ENCODE data around the gene HNRNPA1L2.
A peak's percentile ranks its signal among the peaks of the same experiment; 100 is the strongest.
"Not testable (repeated sequence)": the region's sequence is repeated elsewhere in the genome, so short reads cannot be mapped to it uniquely, and the experiment has no call there.

The HNRNPA1L2 gene

GRCh38 chr13:52664272-52664671 lies 22.0 kb downstream of the HNRNPA1L2 start:
- no peak overlapping the region for H3K4me3 ChIP-seq (ENCODE audit: low read depth, low read length)
- TF ChIP-seq CTCF (IDR thresholded peaks at IDR 0.05; ENCODE audit: control insufficient read depth, extremely low read depth, insufficient read depth) = no peak
- no peak for DNase-seq (ENCODE audit: low read depth)

DNA sequence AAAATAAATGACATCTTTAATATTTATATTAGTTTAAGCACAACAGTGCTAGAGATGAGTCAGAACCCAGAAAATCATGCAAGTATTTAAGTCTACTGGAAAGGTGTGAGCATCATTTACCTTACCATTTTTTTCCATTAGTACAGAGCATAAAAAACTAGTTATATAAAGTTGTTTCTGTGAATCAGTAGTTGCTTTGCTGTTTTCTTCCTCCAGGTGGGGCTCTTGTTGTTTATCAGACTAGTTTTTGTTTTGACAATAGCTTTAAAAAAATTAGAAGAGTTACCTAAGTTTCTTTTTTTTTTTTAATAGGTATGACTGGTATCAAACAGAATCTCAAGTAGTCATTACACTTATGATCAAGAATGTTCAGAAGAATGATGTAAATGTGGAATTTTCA lies 23.1 kb downstream of the HNRNPA1L2 start:
- no peak for DNase-seq (ENCODE audit: low read depth)
- peak; percentile 44 for TF ChIP-seq CTCF (IDR thresholded peaks at IDR 0.05; ENCODE audit: control insufficient read depth, extremely low read depth, insufficient read depth)
- H3K4me3 ChIP-seq (ENCODE audit: low read depth, low read length) = no peak overlapping the region

GRCh38 chr13:52669677-52670076 lies 27.4 kb downstream of the HNRNPA1L2 start:
- no peak overlapping the region for H3K4me3 ChIP-seq (ENCODE audit: low read depth, low read length)
- no peak for DNase-seq (ENCODE audit: low read depth)
- no peak for TF ChIP-seq CTCF (IDR thresholded peaks at IDR 0.05; ENCODE audit: control insufficient read depth, extremely low read depth, insufficient read depth)

DNA sequence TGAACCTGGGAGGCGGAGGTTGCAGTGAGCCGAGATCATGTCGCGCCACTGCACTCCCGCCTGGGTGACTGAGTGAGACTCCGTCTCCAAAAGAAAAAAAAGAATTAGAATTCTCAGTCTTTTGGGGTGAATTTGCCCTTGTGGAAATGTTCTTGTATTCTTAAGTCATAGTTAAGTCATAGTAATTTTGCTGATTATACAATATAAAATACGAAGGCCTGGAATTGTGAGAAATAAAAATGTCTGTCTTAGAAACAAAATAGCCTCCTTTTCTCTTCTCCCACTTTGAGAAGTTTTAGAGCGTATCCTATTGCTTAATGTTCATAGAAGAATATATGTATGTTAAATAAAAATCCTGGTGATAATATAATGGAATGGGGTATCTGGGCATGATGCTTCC lies 28.5 kb downstream of the HNRNPA1L2 start:
- no peak for TF ChIP-seq CTCF (IDR thresholded peaks at IDR 0.05; ENCODE audit: control insufficient read depth, extremely low read depth, insufficient read depth)
- no peak overlapping the region for H3K4me3 ChIP-seq (ENCODE audit: low read depth, low read length)
- no peak for DNase-seq (ENCODE audit: low read depth)

- no peak overlapping the region for H3K4me3 ChIP-seq (ENCODE audit: low read depth, low read length)
- peak; percentile 34 for DNase-seq (ENCODE audit: low read depth)
- TF ChIP-seq CTCF (IDR thresholded peaks at IDR 0.05; ENCODE audit: control insufficient read depth, extremely low read depth, insufficient read depth) = no peak
Measured at GRCh38 chr13:52673465-52673864, 31.2 kb downstream of the HNRNPA1L2 start.

DNA sequence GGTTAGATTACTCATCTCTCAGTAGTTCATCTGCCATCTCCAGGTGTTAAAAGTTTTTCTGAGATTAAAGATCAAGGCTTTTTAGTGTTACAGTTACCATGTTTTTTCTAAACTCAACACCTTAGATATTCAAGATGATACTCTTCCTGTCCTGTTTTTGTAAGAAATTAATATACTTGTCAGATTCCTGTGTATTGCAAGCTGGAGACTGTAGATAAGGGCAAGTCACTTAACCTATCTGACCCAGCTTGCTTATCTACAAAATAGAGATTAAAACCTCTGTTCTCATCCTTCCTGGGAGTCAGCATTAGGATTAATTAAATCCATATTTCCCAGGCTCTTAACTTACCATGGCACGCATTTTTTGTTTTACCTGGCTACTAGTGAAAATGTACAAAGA lies 35.6 kb downstream of the HNRNPA1L2 start:
- H3K4me3 ChIP-seq (ENCODE audit: low read depth, low read length) = no peak overlapping the region
- no peak for TF ChIP-seq CTCF (IDR thresholded peaks at IDR 0.05; ENCODE audit: control insufficient read depth, extremely low read depth, insufficient read depth)
- DNase-seq (ENCODE audit: low read depth) = no peak

GRCh38 chr13:52685806-52686205 lies 43.6 kb downstream of the HNRNPA1L2 start:
- DNase-seq (ENCODE audit: low read depth); H3K4me3 ChIP-seq (ENCODE audit: low read depth, low read length): not testable (repeated sequence)

DNA sequence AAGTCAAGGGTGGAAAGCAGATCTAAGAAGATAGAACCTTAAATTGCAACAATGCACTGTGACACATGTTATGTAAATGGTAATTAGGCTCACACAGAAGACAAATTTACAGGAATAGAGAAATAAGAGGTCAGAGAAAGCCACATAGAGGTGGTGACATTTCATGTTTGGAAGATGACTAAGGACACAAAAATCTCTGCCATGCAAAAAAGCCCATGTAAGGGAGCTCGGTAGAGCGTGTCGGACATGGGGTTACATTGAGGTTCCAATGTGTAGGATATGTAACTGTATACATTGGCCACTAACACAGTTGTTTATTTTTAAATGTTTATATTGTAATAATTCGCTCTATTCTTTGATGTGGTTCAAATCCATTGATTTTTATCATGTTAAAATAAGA lies 44.1 kb downstream of the HNRNPA1L2 start:
- H3K4me3 ChIP-seq (ENCODE audit: low read depth, low read length) = no peak overlapping the region
- TF ChIP-seq CTCF (IDR thresholded peaks at IDR 0.05; ENCODE audit: control insufficient read depth, extremely low read depth, insufficient read depth) = no peak
- DNase-seq (ENCODE audit: low read depth) = no peak

Data from LNCaP clone FGC (cell line).